ENCODE results near the gene GLRA3. TPM values are rescaled to one million over a fixed set of nuclear protein-coding genes. Genes with fewer than 3 reads are reported as not detected.

GLRA3 gene
- total RNA-seq, 1 donor from 2014 or later: not detected

GRCh38 chr4:174672276-174672675, 156.8 kb downstream of the GLRA3 start:
- TF ChIP-seq CTCF (IDR thresholded peaks at IDR 0.05): no peak
- no peak overlapping the region for H3K27ac ChIP-seq
- H3K27me3 ChIP-seq: no peaks in the 10 kb centered on the region
- no peaks in the 10 kb centered on the region for H3K36me3 ChIP-seq
- H3K4me3 ChIP-seq: no peak overlapping the region
- H3K9me3 ChIP-seq: no peaks in the 10 kb centered on the region
- intact Hi-C loops (cut with DNase I): no loop called here
- ATAC-seq: no peak
- no peak for DNase-seq
- no peaks in the 10 kb centered on the region for H3K4me1 ChIP-seq

- no peak for TF ChIP-seq CTCF (IDR thresholded peaks at IDR 0.05)
- Histone ChIP-seq H3K27me3 (no peaks in the 10 kb centered on the region), H3K4me3 (no peak overlapping the region), H3K4me1 (no peaks in the 10 kb centered on the region), H3K36me3 (no peaks in the 10 kb centered on the region), H3K9me3 (no peaks in the 10 kb centered on the region), H3K27ac (no peak overlapping the region)
- no peak for DNase-seq
- ATAC-seq: no peak
- intact Hi-C loops (cut with DNase I): no loop called here
Measured at GRCh38 chr4:174669270-174669669, 159.8 kb downstream of the GLRA3 start.

- intact Hi-C loops (cut with DNase I): no loop called here
- DNase-seq (no peak), ATAC-seq (no peak)
- H3K4me3 ChIP-seq: no peak overlapping the region
- H3K27ac ChIP-seq: no peak overlapping the region
- no peak for TF ChIP-seq CTCF (IDR thresholded peaks at IDR 0.05)
- H3K4me1 ChIP-seq: no peaks in the 10 kb centered on the region
- H3K27me3 ChIP-seq: no peaks in the 10 kb centered on the region
- H3K9me3 ChIP-seq: no peaks in the 10 kb centered on the region
- H3K36me3 ChIP-seq: no peaks in the 10 kb centered on the region
Measured at GRCh38 chr4:174665799-174666198, 163.2 kb downstream of the GLRA3 start.

- no peak for TF ChIP-seq CTCF (IDR thresholded peaks at IDR 0.05)
- DNase-seq (no peak), ATAC-seq (no peak)
- Histone ChIP-seq H3K27me3 (no peaks in the 10 kb centered on the region), H3K4me3 (no peak overlapping the region), H3K9me3 (no peaks in the 10 kb centered on the region), H3K36me3 (no peaks in the 10 kb centered on the region), H3K27ac (no peak overlapping the region), H3K4me1 (no peaks in the 10 kb centered on the region)
- intact Hi-C loops (cut with DNase I): no loop called here
Measured at GRCh38 chr4:174663216-174663615, 165.8 kb downstream of the GLRA3 start.

- no peak overlapping the region for H3K27ac ChIP-seq
- H3K9me3 ChIP-seq: no peaks in the 10 kb centered on the region
- TF ChIP-seq CTCF (IDR thresholded peaks at IDR 0.05): no peak
- DNase-seq (no peak), ATAC-seq (no peak)
- H3K4me1 ChIP-seq: no peaks in the 10 kb centered on the region
- no peak overlapping the region for H3K4me3 ChIP-seq
- no peaks in the 10 kb centered on the region for H3K36me3 ChIP-seq
- H3K27me3 ChIP-seq: no peaks in the 10 kb centered on the region
- intact Hi-C loops (cut with DNase I): no loop called here
Measured at GRCh38 chr4:174658246-174658645, 170.8 kb downstream of the GLRA3 start.

- intact Hi-C loops (cut with DNase I): no loop called here
- Histone ChIP-seq H3K4me3 (no peak overlapping the region), H3K9me3 (no peaks in the 10 kb centered on the region), H3K4me1 (no peaks in the 10 kb centered on the region), H3K27me3 (no peaks in the 10 kb centered on the region), H3K27ac (no peak overlapping the region), H3K36me3 (no peaks in the 10 kb centered on the region)
- DNase-seq (no peak), ATAC-seq (no peak)
- no peak for TF ChIP-seq CTCF (IDR thresholded peaks at IDR 0.05)
Measured at GRCh38 chr4:174657472-174657871, 171.6 kb downstream of the GLRA3 start.
